SJCRH30 (cell line): ENCODE measurements around the gene MKLN1. TPM values are rescaled to one million over a fixed set of nuclear protein-coding genes. Genes with fewer than 3 reads are reported as not detected.

ENCODE experiments used
- DNase-seq, 2 experiments: peaks; one replicate each; pipeline ENCODE4 v3.0.0-alpha.2; 2015 to 2020
- H3K27ac ChIP-seq: fragments of 250-450 bp; sonication (Bioruptor Pico); 2 replicates; pipeline ENCODE4 v1.5.1; 2020; ENCODE audit warnings: mild to moderate bottlenecking, moderate library complexity
- H3K27me3 ChIP-seq: fragments of 250-450 bp; sonication (Bioruptor Pico); 2 replicates; pipeline ENCODE4 v1.5.1; 2020; ENCODE audit warnings: mild to moderate bottlenecking, moderate library complexity
- H3K36me3 ChIP-seq: fragments of 250-450 bp; sonication (Bioruptor Pico); 2 replicates; pipeline ENCODE4 v1.5.1; 2020; ENCODE audit warnings: mild to moderate bottlenecking, moderate library complexity
- H3K4me1 ChIP-seq: fragments of 250-450 bp; sonication (Bioruptor Pico); 2 replicates; pipeline ENCODE4 v1.5.1; 2020; ENCODE audit warnings: mild to moderate bottlenecking, moderate library complexity
- H3K4me3 ChIP-seq: fragments of 250-450 bp; sonication (Bioruptor Pico); 2 replicates; pipeline ENCODE4 v1.5.1; 2020; ENCODE audit warnings: mild to moderate bottlenecking, moderate library complexity
- H3K9me3 ChIP-seq: fragments of 250-450 bp; sonication (Bioruptor Pico); replicated peaks from 2 replicates; pipeline ENCODE4 v1.5.1; 2020; ENCODE audit warnings: mild to moderate bottlenecking, moderate library complexity
- total RNA-seq: library from RNA; depleted of rRNA; stranded (reverse); fragments of >200 nt; shearing (Covaris generic); gene quantifications from 2 replicates; pipeline ENCODE4 v1.2.3, GENCODE V29; 2014

Gene MKLN1
- total RNA-seq, 1 experiment from 2014 or later = 57.9 TPM

DNA sequence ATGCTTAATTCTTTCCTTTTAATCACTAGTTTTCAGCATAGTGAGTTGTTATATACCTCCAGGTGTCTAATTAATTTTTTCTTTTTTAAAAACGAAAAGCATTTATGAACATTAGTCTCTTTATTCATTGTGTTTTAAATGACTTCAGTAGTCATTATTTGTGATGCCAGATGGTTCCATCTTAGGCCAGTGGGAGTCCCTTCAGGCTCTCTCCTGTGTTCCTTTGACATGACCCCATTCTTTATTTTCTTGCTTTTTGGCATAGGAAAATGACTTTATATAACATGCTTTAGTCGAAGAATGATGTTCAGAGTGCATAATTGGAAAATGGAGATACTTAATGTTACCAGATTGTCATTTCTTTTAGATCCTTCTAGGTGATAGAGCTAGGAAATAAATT, 24.4 kb downstream of the MKLN1 start:
- H3K36me3 ChIP-seq = peaks cover 2% of the 10 kb centered on the region; the same call in 1 of the 2 replicates
- no peaks in the 10 kb centered on the region; the same call in 1 of the 2 replicates for H3K9me3 ChIP-seq
- DNase-seq = no peak
- no peak overlapping the region for H3K4me3 ChIP-seq
- H3K27me3 ChIP-seq = no peaks in the 10 kb centered on the region
- no peaks in the 10 kb centered on the region for H3K4me1 ChIP-seq
- no peak overlapping the region for H3K27ac ChIP-seq

DNA sequence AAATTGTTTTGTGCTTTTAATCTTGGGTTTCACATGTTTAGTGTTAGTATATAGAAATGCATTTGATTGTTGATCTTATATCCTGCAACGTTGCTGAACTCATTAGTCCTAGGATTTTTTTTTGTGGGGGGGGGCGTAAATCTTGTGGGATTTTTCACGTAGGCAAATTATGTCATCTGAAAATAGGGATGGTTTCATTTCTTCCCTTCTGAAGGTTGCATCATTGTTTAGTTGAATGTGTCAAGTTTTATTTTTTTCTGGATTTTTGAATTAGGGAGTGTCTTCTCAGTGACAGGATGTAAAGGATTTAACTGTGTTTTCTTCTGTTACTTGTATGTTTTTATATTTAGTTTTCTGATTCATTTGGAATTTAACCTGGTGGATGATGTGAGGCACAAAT, 26.7 kb downstream of the MKLN1 start:
- H3K27me3 ChIP-seq = no peaks in the 10 kb centered on the region
- H3K4me1 ChIP-seq = no peaks in the 10 kb centered on the region
- H3K36me3 ChIP-seq = no peaks in the 10 kb centered on the region
- no peaks in the 10 kb centered on the region; the same call in 1 of the 2 replicates for H3K9me3 ChIP-seq
- no peak overlapping the region for H3K27ac ChIP-seq
- no peak for DNase-seq
- H3K4me3 ChIP-seq = no peak overlapping the region

DNA sequence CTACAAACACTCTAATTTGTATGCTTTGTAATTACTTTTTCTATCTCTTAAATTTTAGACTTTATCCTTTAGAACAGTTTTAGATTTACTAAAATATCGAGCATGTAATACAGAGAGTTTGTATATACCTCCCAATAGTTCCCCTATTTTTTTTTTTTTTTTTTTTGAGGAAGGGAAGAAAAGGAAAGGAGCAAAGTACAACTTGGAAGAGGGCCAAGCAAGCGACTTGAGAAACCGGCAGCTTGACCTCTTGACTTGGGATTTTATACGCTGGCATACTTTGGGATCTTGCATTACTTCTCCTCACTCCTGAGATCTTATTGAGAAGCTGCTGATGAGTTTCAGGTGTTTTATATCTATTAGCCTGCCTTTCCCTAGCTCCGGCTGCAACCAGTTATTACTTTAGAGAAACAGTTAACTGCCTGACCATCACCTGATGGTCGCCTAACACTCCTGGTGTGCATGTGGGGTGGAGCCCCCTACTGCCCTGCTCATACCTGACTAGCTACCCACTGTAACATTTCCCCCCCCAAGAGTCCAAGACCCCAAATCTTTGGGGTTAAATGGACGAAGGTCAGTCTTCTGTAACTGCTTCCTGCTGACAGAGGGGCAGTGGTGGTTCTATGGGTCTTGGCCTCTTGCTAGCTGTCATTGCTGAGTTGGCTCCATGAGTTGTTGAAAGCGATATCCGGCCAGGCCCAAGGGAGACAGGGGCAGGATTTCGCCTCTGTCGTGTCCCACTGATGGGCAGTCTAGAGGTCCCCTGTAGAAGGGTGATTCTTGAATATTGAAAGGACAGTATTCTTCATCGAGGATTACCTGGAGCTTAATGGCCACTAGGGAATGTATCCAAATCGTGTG, 28.5 kb downstream of the MKLN1 start:
- Histone ChIP-seq H3K9me3 (no peaks in the 10 kb centered on the region), H3K36me3 (no peaks in the 10 kb centered on the region), H3K4me1 (peaks cover 4% of the 10 kb centered on the region; the same call in 1 of the 2 replicates), H3K27ac (no peak overlapping the region), H3K27me3 (no peaks in the 10 kb centered on the region), H3K4me3 (no peak overlapping the region)
- DNase-seq = no peak

DNA sequence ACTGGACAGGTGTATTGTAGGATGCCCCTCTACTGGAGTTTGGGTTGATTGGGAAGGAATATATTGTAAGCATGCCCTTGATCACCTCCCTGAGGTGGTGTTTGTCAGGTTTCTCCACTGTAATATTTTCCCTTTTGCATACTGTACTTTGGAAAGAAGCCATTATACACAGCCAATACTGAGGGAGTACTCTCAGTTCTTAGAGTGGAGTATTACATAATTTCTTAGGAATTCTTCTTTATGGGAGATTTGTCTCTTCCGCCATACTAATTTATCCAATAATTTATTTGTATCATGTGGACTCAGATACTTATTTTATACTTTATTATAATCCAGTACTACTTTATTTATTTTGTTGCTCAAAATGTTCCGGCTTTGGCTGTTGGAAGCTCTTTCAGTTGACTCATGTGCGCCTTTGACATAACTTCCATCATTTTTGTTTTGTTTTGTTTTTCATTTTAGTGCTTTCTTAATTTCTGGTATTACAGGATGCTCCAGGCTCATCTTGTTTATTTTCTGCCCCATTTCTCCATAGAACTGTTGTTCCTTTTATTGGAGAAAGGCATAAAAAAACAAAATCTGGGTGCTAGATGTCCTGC, 29.7 kb downstream of the MKLN1 start:
- Histone ChIP-seq H3K4me1 (peaks cover 6% of the 10 kb centered on the region; the same call in 1 of the 2 replicates), H3K36me3 (no peaks in the 10 kb centered on the region), H3K9me3 (no peaks in the 10 kb centered on the region), H3K27me3 (no peaks in the 10 kb centered on the region), H3K4me3 (no peak overlapping the region), H3K27ac (no peak overlapping the region)
- no peak for DNase-seq

DNA sequence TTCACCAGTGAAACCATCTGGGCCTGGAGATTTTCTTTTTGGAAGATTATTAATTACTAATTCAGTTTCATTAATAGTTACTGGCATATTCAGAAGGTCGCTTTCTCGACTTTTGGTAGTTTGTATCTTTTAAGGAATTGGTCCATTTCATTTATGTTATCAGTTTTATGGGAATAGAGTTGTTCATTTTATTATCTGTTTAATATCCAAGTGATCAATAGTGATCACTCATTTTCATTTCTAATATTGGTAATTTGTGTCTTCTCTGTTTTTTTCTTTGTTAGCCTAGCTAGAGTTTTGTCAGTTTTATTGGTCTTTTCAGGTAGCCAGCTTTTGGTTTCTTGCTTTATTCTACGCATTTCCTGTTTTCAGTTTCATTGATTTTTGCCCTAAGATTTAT, 31.0 kb downstream of the MKLN1 start:
- Histone ChIP-seq H3K4me1 (peaks cover 6% of the 10 kb centered on the region; the same call in 1 of the 2 replicates), H3K9me3 (no peaks in the 10 kb centered on the region), H3K27ac (no peak overlapping the region), H3K4me3 (no peak overlapping the region), H3K27me3 (no peaks in the 10 kb centered on the region), H3K36me3 (no peaks in the 10 kb centered on the region)
- DNase-seq = no peak

DNA sequence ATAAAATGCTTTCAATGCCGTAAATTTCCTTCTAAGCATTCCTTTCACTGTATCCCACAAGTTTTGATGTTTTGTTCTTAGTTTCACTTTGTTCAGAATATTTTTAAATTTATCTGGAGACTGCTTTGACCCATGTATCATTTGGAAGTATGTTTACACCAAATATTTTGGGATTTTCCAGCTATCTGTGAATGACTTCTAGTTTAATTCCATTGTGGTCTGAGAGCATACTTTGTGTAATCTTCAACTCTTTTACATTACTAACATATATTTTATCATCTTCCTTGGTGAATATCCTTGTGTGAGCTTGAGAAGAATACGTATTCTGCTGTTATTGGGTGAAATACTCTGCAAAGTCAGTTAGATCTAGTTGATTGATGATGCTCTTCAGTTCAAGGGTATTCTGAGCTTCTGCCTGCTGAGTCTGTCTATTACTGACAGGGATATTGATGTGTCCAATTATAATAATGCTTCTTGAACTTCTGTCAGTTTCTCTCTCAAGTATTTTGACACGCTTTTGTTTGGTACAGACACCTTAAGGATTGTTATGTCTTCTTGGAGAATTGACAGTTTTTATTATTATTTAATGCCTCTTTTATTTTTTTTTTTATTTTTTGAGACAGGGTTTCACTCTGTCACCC, 31.6 kb downstream of the MKLN1 start:
- no peaks in the 10 kb centered on the region for H3K9me3 ChIP-seq
- H3K27me3 ChIP-seq = no peaks in the 10 kb centered on the region
- H3K4me3 ChIP-seq = no peak overlapping the region
- peaks cover 6% of the 10 kb centered on the region; the same call in 1 of the 2 replicates for H3K4me1 ChIP-seq
- no peak overlapping the region for H3K27ac ChIP-seq
- DNase-seq = no peak
- H3K36me3 ChIP-seq = no peaks in the 10 kb centered on the region

DNA sequence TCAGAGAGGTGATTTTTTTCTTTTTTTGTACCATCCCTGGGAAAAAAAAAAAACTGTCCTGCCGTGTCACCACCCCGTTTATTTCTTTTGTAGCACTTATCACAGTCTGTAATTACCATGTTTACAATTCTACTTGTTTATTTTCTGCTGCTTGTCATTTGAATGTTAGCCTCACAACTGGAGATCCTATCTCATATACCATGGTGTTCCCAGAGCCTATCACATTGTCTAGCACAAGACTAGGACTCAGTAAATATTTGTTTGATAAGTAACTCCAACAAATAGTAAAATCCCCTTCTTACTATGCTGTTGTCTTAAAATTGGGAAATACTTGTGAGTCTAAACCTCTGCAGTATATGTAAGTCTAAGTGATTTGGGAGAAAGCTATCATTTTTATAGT, 36.0 kb downstream of the MKLN1 start:
- no peak overlapping the region for H3K27ac ChIP-seq
- no peak for DNase-seq
- H3K27me3 ChIP-seq = no peaks in the 10 kb centered on the region
- H3K4me3 ChIP-seq = no peak overlapping the region
- no peaks in the 10 kb centered on the region for H3K36me3 ChIP-seq
- no peaks in the 10 kb centered on the region; the same call in 1 of the 2 replicates for H3K9me3 ChIP-seq
- peaks cover 6% of the 10 kb centered on the region; the same call in 1 of the 2 replicates for H3K4me1 ChIP-seq

DNA sequence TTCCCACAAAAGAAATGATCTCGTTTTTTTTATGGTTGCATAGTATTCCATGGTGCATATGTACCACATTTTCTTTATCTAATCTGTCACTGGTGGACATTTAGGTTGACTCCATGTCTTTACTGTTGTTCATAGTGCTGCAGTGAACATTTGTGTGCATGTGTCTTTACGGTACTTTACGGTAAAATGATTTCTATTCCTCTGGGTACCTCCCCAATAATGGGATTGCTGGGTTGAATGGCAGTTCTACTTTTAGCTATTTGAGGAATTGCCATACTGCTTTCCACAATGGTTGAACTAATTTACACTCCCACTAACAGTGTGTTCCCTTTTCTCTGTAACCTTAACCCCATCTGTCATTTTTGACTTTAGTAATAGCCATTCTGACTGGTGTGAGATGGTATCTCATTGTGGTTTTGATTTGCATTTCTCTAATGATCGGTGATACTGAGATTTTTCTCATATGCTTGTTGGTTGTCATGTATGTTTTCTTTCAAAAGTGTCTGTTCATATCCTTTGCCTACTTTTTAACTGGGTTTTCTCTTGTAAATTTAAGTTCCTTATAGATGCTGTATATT, 37.2 kb downstream of the MKLN1 start:
- peaks cover 6% of the 10 kb centered on the region; the same call in 1 of the 2 replicates for H3K4me1 ChIP-seq
- H3K27ac ChIP-seq = no peak overlapping the region
- no peaks in the 10 kb centered on the region; the same call in 1 of the 2 replicates for H3K9me3 ChIP-seq
- no peak overlapping the region for H3K4me3 ChIP-seq
- H3K27me3 ChIP-seq = no peaks in the 10 kb centered on the region
- DNase-seq = no peak
- no peaks in the 10 kb centered on the region for H3K36me3 ChIP-seq

DNA sequence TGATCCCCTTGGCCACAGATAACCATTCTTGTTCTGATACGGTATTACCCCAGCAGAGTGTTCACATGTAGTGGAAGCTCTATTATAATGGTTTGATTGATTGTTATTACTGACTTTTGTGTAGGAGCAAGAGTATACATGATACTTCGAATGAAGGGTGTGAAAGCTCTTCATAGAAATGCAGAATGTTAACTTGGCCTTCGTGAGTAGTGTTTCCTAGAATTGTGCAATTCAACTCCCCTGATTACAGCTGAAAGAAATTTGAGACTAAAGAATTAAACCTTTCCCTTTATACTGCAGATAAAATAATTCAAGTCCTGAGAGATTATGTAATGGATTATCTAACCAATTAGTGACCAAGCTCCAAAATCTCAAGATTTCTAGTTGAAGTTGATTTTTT, 38.2 kb downstream of the MKLN1 start:
- Histone ChIP-seq H3K9me3 (no peaks in the 10 kb centered on the region; the same call in 1 of the 2 replicates), H3K4me3 (no peak overlapping the region), H3K27ac (no peak overlapping the region), H3K27me3 (no peaks in the 10 kb centered on the region), H3K4me1 (peaks cover 10% of the 10 kb centered on the region), H3K36me3 (no peaks in the 10 kb centered on the region)
- no peak for DNase-seq

DNA sequence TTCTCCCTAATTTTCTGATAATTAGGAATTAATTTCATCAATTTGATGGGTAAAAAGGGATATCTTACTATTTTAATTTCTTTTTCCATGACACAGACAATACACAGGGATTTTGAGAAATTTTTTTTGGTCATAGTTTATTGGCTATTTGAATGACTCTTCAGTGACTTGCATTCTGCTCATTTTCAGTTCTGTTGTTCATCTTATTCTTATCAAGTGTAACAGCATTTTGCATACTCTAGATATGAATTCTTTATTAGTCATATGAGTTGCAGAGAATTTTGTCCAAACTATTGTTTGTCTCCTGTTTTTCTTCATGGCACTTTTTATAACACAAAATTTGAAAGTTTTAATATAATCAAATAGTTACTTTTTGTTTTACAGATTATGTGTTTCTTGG, 41.7 kb downstream of the MKLN1 start:
- no peaks in the 10 kb centered on the region; the same call in 1 of the 2 replicates for H3K9me3 ChIP-seq
- no peak for DNase-seq
- no peak overlapping the region for H3K27ac ChIP-seq
- peaks cover 9% of the 10 kb centered on the region for H3K4me1 ChIP-seq
- H3K4me3 ChIP-seq = no peak overlapping the region
- H3K27me3 ChIP-seq = no peaks in the 10 kb centered on the region
- H3K36me3 ChIP-seq = no peaks in the 10 kb centered on the region; the same call in 1 of the 2 replicates

DNA sequence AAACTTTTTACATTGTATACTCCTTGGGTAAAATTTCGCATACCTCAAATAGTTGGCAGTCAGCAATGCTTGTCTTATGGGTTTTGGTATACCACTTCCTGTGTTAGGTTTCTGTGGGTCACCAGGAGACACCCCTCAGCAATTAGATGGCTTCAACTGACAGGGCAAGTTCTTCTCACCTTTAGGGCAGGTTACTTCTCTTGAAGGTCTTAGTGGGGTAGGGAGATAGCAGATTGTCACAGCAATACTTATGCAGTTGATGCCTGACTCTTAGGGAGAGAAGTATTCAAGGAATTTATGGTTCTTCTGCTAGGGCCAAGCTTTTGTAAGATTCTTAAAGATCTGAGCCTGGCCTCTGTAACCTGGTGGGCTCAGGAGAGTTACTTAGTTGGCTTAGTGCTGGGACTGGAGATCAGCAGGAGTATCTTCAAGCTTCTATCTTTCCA, 42.9 kb downstream of the MKLN1 start:
- peaks cover 6% of the 10 kb centered on the region; the same call in 1 of the 2 replicates for H3K36me3 ChIP-seq
- no peaks in the 10 kb centered on the region for H3K9me3 ChIP-seq
- peaks cover 9% of the 10 kb centered on the region for H3K4me1 ChIP-seq
- peak; percentile 27 to 45 for DNase-seq
- no peak overlapping the region for H3K27ac ChIP-seq
- no peaks in the 10 kb centered on the region for H3K27me3 ChIP-seq
- no peak overlapping the region for H3K4me3 ChIP-seq

DNA sequence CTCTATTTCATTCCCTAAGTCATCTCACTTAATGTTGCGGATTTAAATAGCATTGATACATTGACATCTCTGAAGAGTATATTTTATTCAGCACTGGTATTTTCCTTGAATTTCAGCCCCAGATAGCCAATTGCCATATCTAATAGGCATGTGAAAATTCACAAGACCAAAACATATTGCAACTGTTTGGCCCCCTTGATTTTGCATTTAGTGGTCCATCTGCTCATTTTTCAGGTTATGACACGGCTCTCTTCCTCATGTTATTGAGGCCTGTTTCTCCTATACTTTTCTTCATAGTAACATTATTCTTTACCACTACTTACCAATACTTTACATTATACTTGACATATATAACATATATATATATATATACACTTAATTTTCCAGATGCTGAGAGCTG, 43.7 kb downstream of the MKLN1 start:
- DNase-seq = no peak
- Histone ChIP-seq H3K9me3 (no peaks in the 10 kb centered on the region), H3K36me3 (peaks cover 8% of the 10 kb centered on the region; the same call in 1 of the 2 replicates), H3K4me1 (peaks cover 9% of the 10 kb centered on the region), H3K4me3 (no peak overlapping the region), H3K27me3 (no peaks in the 10 kb centered on the region), H3K27ac (no peak overlapping the region)

DNA sequence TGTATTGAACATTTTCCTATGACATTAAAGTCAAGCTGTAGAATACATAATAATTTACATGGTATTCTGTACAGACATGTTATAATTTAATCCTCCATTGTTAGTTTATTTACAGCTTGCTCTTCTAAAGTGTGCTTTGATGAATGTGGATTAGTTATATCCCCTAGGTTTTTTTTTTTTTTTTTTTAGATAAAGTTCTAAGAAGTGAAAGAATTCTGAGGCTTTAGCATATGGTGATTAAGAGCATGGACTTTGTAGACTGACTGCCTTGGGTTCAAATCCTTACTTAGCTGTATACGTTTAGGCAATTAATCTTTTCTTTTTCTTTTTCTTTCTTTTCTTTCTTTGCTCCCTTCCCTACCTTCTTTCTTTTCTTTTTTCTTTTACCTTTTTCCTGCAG, 44.9 kb downstream of the MKLN1 start:
- Histone ChIP-seq H3K27ac (no peak overlapping the region), H3K9me3 (no peaks in the 10 kb centered on the region), H3K4me3 (no peak overlapping the region), H3K4me1 (peaks cover 9% of the 10 kb centered on the region), H3K27me3 (no peaks in the 10 kb centered on the region), H3K36me3 (peaks cover 8% of the 10 kb centered on the region; the same call in 1 of the 2 replicates)
- DNase-seq = no peak

DNA sequence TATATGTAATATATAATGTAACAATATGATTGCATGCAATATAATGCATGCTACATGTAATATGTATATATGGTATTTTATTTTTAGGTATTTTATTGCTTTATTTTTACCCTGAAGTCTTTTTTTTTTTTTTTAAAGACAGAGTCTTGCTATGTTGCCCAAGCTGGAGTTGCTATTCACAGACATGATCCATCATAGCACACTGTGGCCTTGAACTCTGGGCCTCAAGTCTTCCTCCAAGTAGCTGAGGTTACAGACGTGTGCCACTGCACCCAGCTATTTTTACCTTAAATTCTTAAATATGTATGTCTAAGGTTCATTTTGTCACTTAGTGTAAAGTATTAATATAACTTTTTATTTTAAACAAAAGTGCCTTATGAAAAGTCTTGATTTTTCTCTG, 47.1 kb downstream of the MKLN1 start:
- no peak overlapping the region for H3K27ac ChIP-seq
- DNase-seq = no peak

More for the DNA sequence above, 47.1 kb downstream of the MKLN1 start:
- no peak overlapping the region for H3K4me3 ChIP-seq
- H3K4me1 ChIP-seq = peaks cover 9% of the 10 kb centered on the region
- no peaks in the 10 kb centered on the region for H3K27me3 ChIP-seq
- H3K36me3 ChIP-seq = peaks cover 8% of the 10 kb centered on the region; the same call in 1 of the 2 replicates
- H3K9me3 ChIP-seq = no peaks in the 10 kb centered on the region
